ENCODE measurements around the gene SYTL5. TPM values are rescaled to one million over a fixed set of nuclear protein-coding genes. Genes with fewer than 3 reads are reported as not detected.

Gene SYTL5
- total RNA-seq, 1 donor from 2014 or later, result not detected

- peaks cover 3% of the 10 kb centered on the region for H3K4me1 Mint-ChIP-seq (ENCODE audit: low read depth)
- no peaks in the 10 kb centered on the region for H3K9me3 Mint-ChIP-seq
- H3K27me3 Mint-ChIP-seq (ENCODE audit: low read depth), result no peaks in the 10 kb centered on the region
- intact Hi-C loops (cut with micrococcal nuclease), result loop anchor here (10.0 kb wide), 1 partner anchor 69 kb away; no protein-coding TSS in a partner anchor
- no peak for DNase-seq (ENCODE audit: low spot score)
- H3K4me3 Mint-ChIP-seq (ENCODE audit: low read depth), result no peak overlapping the region
- H3K36me3 Mint-ChIP-seq (ENCODE audit: low read depth), result no peaks in the 10 kb centered on the region
- H3K27ac Mint-ChIP-seq, result no peak overlapping the region
Measured at GRCh38 chrX:37993837-37994619, 12.3 kb upstream of the SYTL5 start.

- H3K4me3 Mint-ChIP-seq (ENCODE audit: low read depth), result no peak overlapping the region
- H3K27me3 Mint-ChIP-seq (ENCODE audit: low read depth), result no peaks in the 10 kb centered on the region
- H3K36me3 Mint-ChIP-seq (ENCODE audit: low read depth), result no peaks in the 10 kb centered on the region
- intact Hi-C loops (cut with micrococcal nuclease), result loop anchor here (10.0 kb wide), 1 partner anchor 71 kb away; no protein-coding TSS in a partner anchor
- no peak overlapping the region for H3K27ac Mint-ChIP-seq
- DNase-seq (ENCODE audit: low spot score), result no peak
- H3K9me3 Mint-ChIP-seq, result no peaks in the 10 kb centered on the region
- no peaks in the 10 kb centered on the region for H3K4me1 Mint-ChIP-seq (ENCODE audit: low read depth)
Measured at GRCh38 chrX:37995428-37995827, 10.9 kb upstream of the SYTL5 start.

GRCh38 chrX:37997096-37997495 lies 9.3 kb upstream of the SYTL5 start:
- Mint-ChIP-seq H3K27me3 (ENCODE audit: low read depth) (no peaks in the 10 kb centered on the region), H3K27ac (no peak overlapping the region), H3K4me1 (ENCODE audit: low read depth) (no peaks in the 10 kb centered on the region), H3K9me3 (no peaks in the 10 kb centered on the region), H3K36me3 (ENCODE audit: low read depth) (no peaks in the 10 kb centered on the region), H3K4me3 (ENCODE audit: low read depth) (no peak overlapping the region)
- DNase-seq (ENCODE audit: low spot score), result no peak
- intact Hi-C loops (cut with micrococcal nuclease), result loop anchor here (10.0 kb wide), 1 partner anchor 72 kb away; no protein-coding TSS in a partner anchor

GRCh38 chrX:37998586-37999262 lies 7.6 kb upstream of the SYTL5 start:
- no peaks in the 10 kb centered on the region for H3K36me3 Mint-ChIP-seq (ENCODE audit: low read depth)
- no peaks in the 10 kb centered on the region for H3K27me3 Mint-ChIP-seq (ENCODE audit: low read depth)
- no peaks in the 10 kb centered on the region for H3K9me3 Mint-ChIP-seq
- no peak overlapping the region for H3K27ac Mint-ChIP-seq
- no peak for DNase-seq (ENCODE audit: low spot score)
- intact Hi-C loops (cut with micrococcal nuclease), result loop anchor here (10.0 kb wide), 1 partner anchor 74 kb away; no protein-coding TSS in a partner anchor
- H3K4me1 Mint-ChIP-seq (ENCODE audit: low read depth), result no peaks in the 10 kb centered on the region
- no peak overlapping the region for H3K4me3 Mint-ChIP-seq (ENCODE audit: low read depth)

- peaks cover 2% of the 10 kb centered on the region for H3K27me3 Mint-ChIP-seq (ENCODE audit: low read depth)
- DNase-seq (ENCODE audit: low spot score), result no peak
- no peak overlapping the region for H3K27ac Mint-ChIP-seq
- intact Hi-C loops (cut with micrococcal nuclease), result no loop called here
- H3K4me1 Mint-ChIP-seq (ENCODE audit: low read depth), result no peaks in the 10 kb centered on the region
- H3K36me3 Mint-ChIP-seq (ENCODE audit: low read depth), result no peaks in the 10 kb centered on the region
- H3K4me3 Mint-ChIP-seq (ENCODE audit: low read depth), result no peak overlapping the region
- H3K9me3 Mint-ChIP-seq, result no peaks in the 10 kb centered on the region
Measured at GRCh38 chrX:38000706-38001105, 5.6 kb upstream of the SYTL5 start.

- DNase-seq (ENCODE audit: low spot score), result no peak
- no peak overlapping the region for H3K27ac Mint-ChIP-seq
- no peaks in the 10 kb centered on the region for H3K36me3 Mint-ChIP-seq (ENCODE audit: low read depth)
- no peak overlapping the region for H3K4me3 Mint-ChIP-seq (ENCODE audit: low read depth)
- no peaks in the 10 kb centered on the region for H3K4me1 Mint-ChIP-seq (ENCODE audit: low read depth)
- no peaks in the 10 kb centered on the region for H3K9me3 Mint-ChIP-seq
- peaks cover 4% of the 10 kb centered on the region for H3K27me3 Mint-ChIP-seq (ENCODE audit: low read depth)
- intact Hi-C loops (cut with micrococcal nuclease), result no loop called here
Measured at GRCh38 chrX:38004046-38004445, 2.3 kb upstream of the SYTL5 start.

GRCh38 chrX:38006778-38007177 lies 425 bp downstream of the SYTL5 start:
- H3K27ac Mint-ChIP-seq, result no peak overlapping the region
- H3K4me3 Mint-ChIP-seq (ENCODE audit: low read depth), result no peak overlapping the region
- peaks cover 6% of the 10 kb centered on the region for H3K27me3 Mint-ChIP-seq (ENCODE audit: low read depth)
- intact Hi-C loops (cut with micrococcal nuclease), result no loop called here
- H3K36me3 Mint-ChIP-seq (ENCODE audit: low read depth), result no peaks in the 10 kb centered on the region
- H3K9me3 Mint-ChIP-seq, result no peaks in the 10 kb centered on the region
- H3K4me1 Mint-ChIP-seq (ENCODE audit: low read depth), result peaks cover 2% of the 10 kb centered on the region
- DNase-seq (ENCODE audit: low spot score), result no peak

- Mint-ChIP-seq H3K4me3 (ENCODE audit: low read depth) (no peak overlapping the region), H3K27ac (no peak overlapping the region), H3K36me3 (ENCODE audit: low read depth) (no peaks in the 10 kb centered on the region), H3K27me3 (ENCODE audit: low read depth) (peaks cover 6% of the 10 kb centered on the region), H3K4me1 (ENCODE audit: low read depth) (peaks cover 2% of the 10 kb centered on the region), H3K9me3 (no peaks in the 10 kb centered on the region)
- intact Hi-C loops (cut with micrococcal nuclease), result no loop called here
- no peak for DNase-seq (ENCODE audit: low spot score)
Measured at GRCh38 chrX:38008658-38009057, 2.3 kb downstream of the SYTL5 start.

GRCh38 chrX:38009641-38010040 lies 3.3 kb downstream of the SYTL5 start:
- no peak for DNase-seq (ENCODE audit: low spot score)
- no peaks in the 10 kb centered on the region for H3K36me3 Mint-ChIP-seq (ENCODE audit: low read depth)
- H3K4me3 Mint-ChIP-seq (ENCODE audit: low read depth), result no peak overlapping the region
- no peaks in the 10 kb centered on the region for H3K9me3 Mint-ChIP-seq
- H3K4me1 Mint-ChIP-seq (ENCODE audit: low read depth), result peaks cover 2% of the 10 kb centered on the region
- intact Hi-C loops (cut with micrococcal nuclease), result no loop called here
- H3K27ac Mint-ChIP-seq, result no peak overlapping the region
- peaks cover 6% of the 10 kb centered on the region for H3K27me3 Mint-ChIP-seq (ENCODE audit: low read depth)

- Mint-ChIP-seq H3K27me3 (ENCODE audit: low read depth) (peaks cover under 1% of the 10 kb centered on the region), H3K27ac (no peak overlapping the region), H3K4me1 (ENCODE audit: low read depth) (no peaks in the 10 kb centered on the region), H3K9me3 (no peaks in the 10 kb centered on the region), H3K36me3 (ENCODE audit: low read depth) (no peaks in the 10 kb centered on the region), H3K4me3 (ENCODE audit: low read depth) (no peak overlapping the region)
- intact Hi-C loops (cut with micrococcal nuclease), result no loop called here
- DNase-seq (ENCODE audit: low spot score), result no peak
Measured at GRCh38 chrX:38018766-38019425, 12.5 kb downstream of the SYTL5 start.

- H3K9me3 Mint-ChIP-seq, result no peaks in the 10 kb centered on the region
- no peak for DNase-seq (ENCODE audit: low spot score)
- intact Hi-C loops (cut with micrococcal nuclease), result no loop called here
- H3K27me3 Mint-ChIP-seq (ENCODE audit: low read depth), result no peaks in the 10 kb centered on the region
- H3K36me3 Mint-ChIP-seq (ENCODE audit: low read depth), result no peaks in the 10 kb centered on the region
- H3K4me3 Mint-ChIP-seq (ENCODE audit: low read depth), result no peak overlapping the region
- H3K27ac Mint-ChIP-seq, result no peak overlapping the region
- H3K4me1 Mint-ChIP-seq (ENCODE audit: low read depth), result no peaks in the 10 kb centered on the region
Measured at GRCh38 chrX:38028300-38028699, 21.9 kb downstream of the SYTL5 start.

- no peak overlapping the region for H3K4me3 Mint-ChIP-seq (ENCODE audit: low read depth)
- no peak overlapping the region for H3K27ac Mint-ChIP-seq
- no peak for DNase-seq (ENCODE audit: low spot score)
- H3K36me3 Mint-ChIP-seq (ENCODE audit: low read depth), result no peaks in the 10 kb centered on the region
- no peaks in the 10 kb centered on the region for H3K9me3 Mint-ChIP-seq
- H3K4me1 Mint-ChIP-seq (ENCODE audit: low read depth), result peaks cover 3% of the 10 kb centered on the region
- intact Hi-C loops (cut with micrococcal nuclease), result no loop called here
- H3K27me3 Mint-ChIP-seq (ENCODE audit: low read depth), result peaks cover 1% of the 10 kb centered on the region
Measured at GRCh38 chrX:38036466-38036865, 30.1 kb downstream of the SYTL5 start.

GRCh38 chrX:38038501-38038900 lies 32.1 kb downstream of the SYTL5 start:
- intact Hi-C loops (cut with micrococcal nuclease), result no loop called here

More at GRCh38 chrX:38038501-38038900, 32.1 kb downstream of the SYTL5 start:
- Mint-ChIP-seq H3K36me3 (ENCODE audit: low read depth) (no peaks in the 10 kb centered on the region), H3K9me3 (no peaks in the 10 kb centered on the region), H3K4me3 (ENCODE audit: low read depth) (no peak overlapping the region), H3K4me1 (ENCODE audit: low read depth) (peaks cover 3% of the 10 kb centered on the region), H3K27me3 (ENCODE audit: low read depth) (peaks cover 1% of the 10 kb centered on the region), H3K27ac (no peak overlapping the region)
- no peak for DNase-seq (ENCODE audit: low spot score)
